IMR-90 (cell line): Measurements from ENCODE around the gene RASSF8. TPM values are rescaled to one million over a fixed set of nuclear protein-coding genes. Genes with fewer than 3 reads are reported as not detected.

Source experiments
- ATAC-seq: fragments of 200-7000 bp; cut with Tn5 transposase; 2 replicates; pipeline ENCODE4 v1.9.1; 2020; ENCODE audit warnings: low read depth, mild to moderate bottlenecking, moderate library complexity
- BruUV-seq: library from RNA; stranded (reverse); fragments of 400-500 nt; replicated peaks from 2 replicates; lab custom pipeline; 2021; lab: Mats Ljungman, UMichigan
- CTCF ChIA-PET: fragments of 300-600 bp; formaldehyde crosslinking; extraction: SDS; loops from one replicate; lab custom pipeline; 2021; ENCODE audit warnings: antibody characterized with exemption; lab: Yijun Ruan, JAX
- POLR2A ChIA-PET: fragments of 300-600 bp; sonication (Branson Sonifier 250); formaldehyde crosslinking; loops from one replicate; lab custom pipeline; 2022; ENCODE audit warnings: antibody characterized with exemption; ENCODE audit not compliant: unreplicated experiment; lab: Charles Lee
- DNase-seq: peaks from one replicate; pipeline ENCODE4 v3.0.0; 2013
- H2AFZ ChIP-seq: replicated peaks from 2 replicates; pipeline ENCODE3; 2013; ENCODE audit warnings: low read length, mild to moderate bottlenecking; ENCODE audit not compliant: poor library complexity
- H2AK5ac ChIP-seq: 2 replicates; pipeline ENCODE4 v1.6.1; 2013; ENCODE audit warnings: low read depth, low read length, inconsistent platforms
- H2AK9ac ChIP-seq: replicated peaks from 2 replicates; pipeline ENCODE3; 2013; ENCODE audit warnings: mild to moderate bottlenecking, low read depth, low read length, moderate library complexity; ENCODE audit not compliant: poor library complexity
- H2BK120ac ChIP-seq: 2 replicates; pipeline ENCODE4 v1.6.1; 2013; ENCODE audit warnings: low read depth, low read length, inconsistent platforms
- H2BK15ac ChIP-seq: 3 replicates; pipeline ENCODE4 v1.6.1; 2013; ENCODE audit warnings: low read depth, low read length, inconsistent platforms
- H2BK20ac ChIP-seq: 2 replicates; pipeline ENCODE4 v1.6.1; 2013; ENCODE audit warnings: low read depth, mild to moderate bottlenecking, inconsistent platforms, low read length, moderate library complexity
- H2BK5ac ChIP-seq: 2 replicates; pipeline ENCODE4 v1.6.1; 2013; ENCODE audit warnings: mild to moderate bottlenecking, low read depth, low read length, inconsistent platforms; ENCODE audit not compliant: poor library complexity, severe bottlenecking
- H3K14ac ChIP-seq: replicated peaks from 2 replicates; pipeline ENCODE4 v1.6.1; 2013; ENCODE audit warnings: low read depth, low read length, inconsistent platforms
- H3K18ac ChIP-seq: 2 replicates; pipeline ENCODE4 v1.6.1; 2013; ENCODE audit warnings: low read depth, low read length, control low read depth
- H3K23ac ChIP-seq: 2 replicates; pipeline ENCODE4 v1.6.1; 2013; ENCODE audit warnings: low read depth, low read length, inconsistent platforms
- H3K27ac ChIP-seq: 2 replicates; pipeline ENCODE4 v1.5.1; 2013; ENCODE audit warnings: mild to moderate bottlenecking, control low read depth, low read length; ENCODE audit not compliant: insufficient read depth
- H3K27me3 ChIP-seq: 2 replicates; pipeline ENCODE4 v1.6.1; 2013; ENCODE audit warnings: low read length; ENCODE audit not compliant: control insufficient read depth, insufficient read depth
- H3K36me3 ChIP-seq: 2 replicates; pipeline ENCODE4 v1.6.1; 2013; ENCODE audit warnings: low read length, mixed read lengths; ENCODE audit not compliant: control insufficient read depth, insufficient read depth
- H3K4ac ChIP-seq: 2 replicates; pipeline ENCODE4 v1.6.1; 2013; ENCODE audit warnings: low read depth, low read length, inconsistent platforms
- H3K4me1 ChIP-seq: 2 replicates; pipeline ENCODE4 v1.6.1; 2013; ENCODE audit warnings: low read length, mixed read lengths; ENCODE audit not compliant: control insufficient read depth, insufficient read depth
- H3K4me2 ChIP-seq: 2 replicates; pipeline ENCODE4 v1.6.1; 2013; ENCODE audit warnings: low read depth, mild to moderate bottlenecking, control low read depth, low read length, moderate library complexity
- H3K4me3 ChIP-seq: 2 replicates; pipeline ENCODE4 v1.5.1; 2013; ENCODE audit warnings: low read depth, mild to moderate bottlenecking, control low read depth, low read length, moderate library complexity; ENCODE audit not compliant: insufficient read depth
- H3K56ac ChIP-seq: 2 replicates; pipeline ENCODE4 v1.6.1; 2013; ENCODE audit warnings: low read length, inconsistent platforms; ENCODE audit not compliant: insufficient read depth; ENCODE audit errors: extremely low read depth
- H3K79me1 ChIP-seq, 2 experiments: 2 replicates each; pipeline ENCODE4 v1.6.1; 2013; ENCODE audit warnings: low read length in 2 of 2, inconsistent platforms in 1 of 2, low read depth in 1 of 2
- H3K9ac ChIP-seq: 2 replicates; pipeline ENCODE4 v1.6.1; 2013; ENCODE audit warnings: low read depth, low read length, control low read depth
- H3K9me1 ChIP-seq: 2 replicates; pipeline ENCODE4 v1.6.1; 2013; ENCODE audit warnings: low read length, inconsistent platforms; ENCODE audit not compliant: insufficient read depth
- H3K9me3 ChIP-seq: 2 replicates; pipeline ENCODE4 v1.6.1; 2013; ENCODE audit warnings: low read length; ENCODE audit not compliant: control insufficient read depth, insufficient read depth
- H4K20me1 ChIP-seq: 2 replicates; pipeline ENCODE4 v1.6.1; 2013; ENCODE audit warnings: low read length, inconsistent platforms; ENCODE audit not compliant: insufficient read depth
- H4K5ac ChIP-seq: 2 replicates; pipeline ENCODE4 v1.6.1; 2013; ENCODE audit warnings: mild to moderate bottlenecking, low read depth, low read length, control low read depth
- H4K8ac ChIP-seq, 2 experiments: 2 replicates each; pipeline ENCODE4 v1.6.1; 2013; ENCODE audit warnings: low read depth in 2 of 2, low read length in 2 of 2, control low read depth in 1 of 2, inconsistent platforms in 1 of 2
- H4K91ac ChIP-seq: 2 replicates; pipeline ENCODE4 v1.6.1; 2013; ENCODE audit warnings: low read depth, low read length, inconsistent platforms; ENCODE audit not compliant: insufficient read depth
- CTCF ChIP-seq: conservative IDR thresholded peaks from 2 replicates; pipeline ENCODE4 v1.5.1; 2012; ENCODE audit warnings: mild to moderate bottlenecking, low read depth, low read length, improper control_type of control experiment
- RFX5 ChIP-seq: IDR thresholded peaks from 2 replicates; pipeline ENCODE4 v1.8.0; 2012; ENCODE audit warnings: low read depth, mild to moderate bottlenecking, low read length, moderate library complexity
- SMC3 ChIP-seq: fragments of 150-350 bp; IDR thresholded peaks from 2 replicates; pipeline ENCODE4 v1.6.1; 2016; ENCODE audit warnings: low read depth, mild to moderate bottlenecking, antibody characterized with exemption, low read length, moderate library complexity
- USF2 ChIP-seq: fragments of 150-350 bp; IDR thresholded peaks from 2 replicates; pipeline ENCODE4 v1.6.1; 2017; ENCODE audit warnings: mild to moderate bottlenecking, antibody characterized with exemption, low read length, low read depth
- dilution Hi-C: fragments of 300-500 bp; cut with HindIII; formaldehyde crosslinking; loops from one replicate; pipeline ENCODE4 v1.14.3; 2018; ENCODE audit warnings: low sequenced_read_pairs; ENCODE audit not compliant: unreplicated experiment
- in situ Hi-C: fragments of 300-500 bp; cut with MboI; formaldehyde crosslinking; loops from 3 replicates; pipeline ENCODE4 v1.14.3; 2019; ENCODE audit warnings: low sequenced_read_pairs, inconsistent platforms, mixed read lengths
- intact Hi-C: fragments of 100-400 bp; cut with micrococcal nuclease; formaldehyde crosslinking; loops from 2 replicates; pipeline ENCODE4 v1.10.0; 2022
- polyA plus RNA-seq, 3 experiments: library from polyadenylated mRNA; depleted of rRNA; stranded (reverse); fragments of >200 nt; gene quantifications; 2 replicates each; pipeline ENCODE4 v1.2.3, GENCODE V29; 2012; ENCODE audit warnings: low replicate concordance in 1 of 3
- total RNA-seq: library from RNA; depleted of rRNA; stranded (reverse); fragments of >200 nt; gene quantifications from 2 replicates; pipeline ENCODE4 v1.2.3, GENCODE V29; 2012

RASSF8 gene
- total and polyA plus RNA-seq, 2 of the 4 experiments (the other 2 are of a cell fraction), result 10.8 to 50.5 TPM

GRCh38 chr12:26069796-26070195, 111.3 kb downstream of the RASSF8 start:
- CTCF ChIA-PET, result no interaction called here

More at GRCh38 chr12:26069796-26070195, 111.3 kb downstream of the RASSF8 start:
- dilution Hi-C loops, result no loop called here
- H3K4me3 ChIP-seq, result no peak overlapping the region
- H3K4me2 ChIP-seq, result no peak overlapping the region
- intact Hi-C loops, result no loop called here
- TF ChIP-seq RFX5 (no peak), SMC3 (no peak), USF2 (no peak), CTCF (no peak)
- H3K9ac ChIP-seq, result no peak overlapping the region
- H2BK20ac ChIP-seq, result no peak overlapping the region
- no peaks in the 10 kb centered on the region for H3K4me1 ChIP-seq
- BruUV-seq, result no TSS peak
- no peak overlapping the region for H2BK15ac ChIP-seq
- peaks cover 18% of the 10 kb centered on the region for H3K36me3 ChIP-seq
- H4K20me1 ChIP-seq, result no peaks in the 10 kb centered on the region; the same call in 1 of the 2 replicates
- H2AK5ac ChIP-seq, result no peak overlapping the region
- H3K4ac ChIP-seq, result no peak overlapping the region
- no peaks in the 10 kb centered on the region for H3K9me3 ChIP-seq
- no peak overlapping the region for H3K14ac ChIP-seq
- no peak for DNase-seq
- H3K79me1 ChIP-seq, result peaks cover 13 to 28% of the 10 kb centered on the region in 2 experiments
- no peak overlapping the region for H3K23ac ChIP-seq
- H2BK5ac ChIP-seq, result no peak overlapping the region
- no peaks in the 10 kb centered on the region for H3K9me1 ChIP-seq
- H4K91ac ChIP-seq, result no peak overlapping the region
- no peak overlapping the region for H2BK120ac ChIP-seq
- ATAC-seq, result no peak
- no peak overlapping the region for H3K18ac ChIP-seq
- no peaks in the 10 kb centered on the region for H3K27me3 ChIP-seq
- no peak overlapping the region for H2AK9ac ChIP-seq
- in situ Hi-C loops, result no loop called here
- no peak overlapping the region for H2AFZ ChIP-seq
- no peak overlapping the region for H4K5ac ChIP-seq
- no peak overlapping the region for H4K8ac ChIP-seq
- no peak overlapping the region for H3K27ac ChIP-seq
- POLR2A ChIA-PET, result no interaction called here
- no peak overlapping the region for H3K56ac ChIP-seq
